ENCODE measurements around the gene MRPL36.

- no peak for TF ChIP-seq CTCF (conservative IDR thresholded peaks at IDR 0.05)
- no peak for TF ChIP-seq EZH2 (IDR thresholded peaks at IDR 0.05; ENCODE audit: low read depth)
Measured at GRCh38 chr5:1781726-1782384, 17.8 kb downstream of the MRPL36 start.
